ENCODE measurements around the gene KLHL2.
"Not testable (repeated sequence)": the region's sequence is repeated elsewhere in the genome, so short reads cannot be mapped to it uniquely, and the experiment has no call there.

DNA sequence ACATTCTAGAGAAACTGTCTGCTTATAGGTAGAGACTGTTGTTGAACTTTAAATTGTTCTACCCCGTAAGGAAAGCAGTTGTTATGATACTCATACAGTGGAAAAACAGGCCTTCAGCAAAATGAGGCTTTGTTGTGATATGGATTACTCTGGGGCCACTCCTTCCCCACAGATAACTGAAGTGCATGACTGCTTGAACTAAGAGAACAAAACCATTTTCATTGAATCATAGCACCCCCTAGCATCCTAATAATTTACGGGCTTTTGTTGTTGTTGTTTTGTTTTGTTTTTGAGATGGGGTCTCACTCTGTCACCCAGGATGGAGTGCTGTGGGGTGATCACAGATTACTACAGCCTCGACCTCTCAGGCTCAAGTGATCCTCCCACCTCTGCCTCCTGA is 54.9 kb downstream of the KLHL2 start:
- TF ChIP-seq, protein P1, sequence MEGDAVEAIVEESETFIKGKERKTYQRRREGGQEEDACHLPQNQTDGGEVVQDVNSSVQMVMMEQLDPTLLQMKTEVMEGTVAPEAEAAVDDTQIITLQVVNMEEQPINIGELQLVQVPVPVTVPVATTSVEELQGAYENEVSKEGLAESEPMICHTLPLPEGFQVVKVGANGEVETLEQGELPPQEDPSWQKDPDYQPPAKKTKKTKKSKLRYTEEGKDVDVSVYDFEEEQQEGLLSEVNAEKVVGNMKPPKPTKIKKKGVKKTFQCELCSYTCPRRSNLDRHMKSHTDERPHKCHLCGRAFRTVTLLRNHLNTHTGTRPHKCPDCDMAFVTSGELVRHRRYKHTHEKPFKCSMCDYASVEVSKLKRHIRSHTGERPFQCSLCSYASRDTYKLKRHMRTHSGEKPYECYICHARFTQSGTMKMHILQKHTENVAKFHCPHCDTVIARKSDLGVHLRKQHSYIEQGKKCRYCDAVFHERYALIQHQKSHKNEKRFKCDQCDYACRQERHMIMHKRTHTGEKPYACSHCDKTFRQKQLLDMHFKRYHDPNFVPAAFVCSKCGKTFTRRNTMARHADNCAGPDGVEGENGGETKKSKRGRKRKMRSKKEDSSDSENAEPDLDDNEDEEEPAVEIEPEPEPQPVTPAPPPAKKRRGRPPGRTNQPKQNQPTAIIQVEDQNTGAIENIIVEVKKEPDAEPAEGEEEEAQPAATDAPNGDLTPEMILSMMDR (conservative IDR thresholded peaks at IDR 0.05; ENCODE audit: low read depth, low read length), result not testable (repeated sequence)
- TF ChIP-seq EZH2 (IDR thresholded peaks at IDR 0.05; ENCODE audit: borderline replicate concordance, low read depth, low read length, poor library complexity, severe bottlenecking), result not testable (repeated sequence)
